AG04449 (cell line): ENCODE data around the gene MRPS10.

ENCODE experiments used
- CTCF ChIA-PET: fragments of 350-600 bp; formaldehyde crosslinking; extraction: SDS; loops from one replicate; lab custom pipeline; 2021; ENCODE audit warnings: antibody characterized with exemption; lab: Yijun Ruan, JAX
- POLR2A ChIA-PET: fragments of 400-600, 350-600 bp; formaldehyde crosslinking; extraction: SDS; loops from one replicate; lab custom pipeline; 2020; ENCODE audit warnings: antibody characterized with exemption, inconsistent platforms; lab: Yijun Ruan, JAX
- DNase-seq: peaks from one replicate; pipeline ENCODE4 v3.0.0-alpha.2; 2010; ENCODE audit warnings: low read depth, low spot score
- H3K4me3 ChIP-seq: 2 replicates; pipeline ENCODE4 v1.5.1; 2011; ENCODE audit warnings: low read depth, mild to moderate bottlenecking, control low read depth, low read length
- CTCF ChIP-seq: IDR thresholded peaks from one replicate; pipeline ENCODE4 v1.5.1; 2011; ENCODE audit warnings: mild to moderate bottlenecking, moderate library complexity, low read length, control low read depth, inconsistent platforms; ENCODE audit not compliant: insufficient read depth; ENCODE audit errors: missing control alignments

The MRPS10 gene

GRCh38 chr6:42243046-42243445, 25.4 kb upstream of the MRPS10 start:
- ChIA-PET CTCF (interaction anchor here (0.8 kb wide), 1 partner anchor 12 kb away, joined by 3 read pairs; no protein-coding TSS in a partner anchor), POLR2A (no interaction called here)
- TF ChIP-seq CTCF = no peak
- H3K4me3 ChIP-seq = no peak overlapping the region
- DNase-seq = no peak

- H3K4me3 ChIP-seq = no peak overlapping the region
- no peak for DNase-seq
- CTCF ChIA-PET = interaction anchor here (1.1 to 1.8 kb wide), 3 partner anchors 12 to 290 kb away, joined by 3 to 6 read pairs (median 6); no protein-coding TSS in a partner anchor
- POLR2A ChIA-PET = no interaction called here
- no peak for TF ChIP-seq CTCF
These were observed 24.3 kb upstream of the MRPS10 start for GRCh38 chr6:42241915-42242314.

- no peak for TF ChIP-seq CTCF
- H3K4me3 ChIP-seq = no peak overlapping the region
- no peak for DNase-seq
- POLR2A ChIA-PET = interaction anchor here (0.7 kb wide), 1 partner anchor 20 kb away, joined by 3 read pairs; no protein-coding TSS in a partner anchor
- CTCF ChIA-PET = interaction anchor here (0.9 to 2.0 kb wide), 6 partner anchors 11 to 308 kb away, joined by 3 to 12 read pairs (median 4); no protein-coding TSS in a partner anchor
These were observed 22.2 kb upstream of the MRPS10 start for GRCh38 chr6:42239736-42240375.

- CTCF ChIA-PET = interaction anchor here (0.9 to 2.0 kb wide), 6 partner anchors 12 to 309 kb away, joined by 3 to 12 read pairs (median 4); no protein-coding TSS in a partner anchor
- POLR2A ChIA-PET = interaction anchor here (0.7 to 0.9 kb wide), 2 partner anchors 20 to 25 kb away, joined by 3 read pairs; no protein-coding TSS in a partner anchor
- TF ChIP-seq CTCF = no peak
- no peak for DNase-seq
- H3K4me3 ChIP-seq = no peak overlapping the region
These were observed 21.7 kb upstream of the MRPS10 start for GRCh38 chr6:42239333-42239732.

- DNase-seq = no peak
- POLR2A ChIA-PET = no interaction called here
- H3K4me3 ChIP-seq = no peak overlapping the region
- CTCF ChIA-PET = interaction anchor here (2.6 kb wide), 1 partner anchor 310 kb away, joined by 12 read pairs; no protein-coding TSS in a partner anchor
- TF ChIP-seq CTCF = no peak
These were observed 20.2 kb upstream of the MRPS10 start for GRCh38 chr6:42237857-42238256.
